NCI-H1092 (cell line): ENCODE data around the gene NDST1.
A peak's percentile ranks its signal among the peaks of the same experiment; 100 is the strongest.
"Not testable (repeated sequence)": the region's sequence is repeated elsewhere in the genome, so short reads cannot be mapped to it uniquely, and the experiment has no call there.

Source experiments
- DNase-seq: peaks from one replicate; lab custom pipeline; 2025; lab: John Stamatoyannopoulos, UW

Gene NDST1

DNA sequence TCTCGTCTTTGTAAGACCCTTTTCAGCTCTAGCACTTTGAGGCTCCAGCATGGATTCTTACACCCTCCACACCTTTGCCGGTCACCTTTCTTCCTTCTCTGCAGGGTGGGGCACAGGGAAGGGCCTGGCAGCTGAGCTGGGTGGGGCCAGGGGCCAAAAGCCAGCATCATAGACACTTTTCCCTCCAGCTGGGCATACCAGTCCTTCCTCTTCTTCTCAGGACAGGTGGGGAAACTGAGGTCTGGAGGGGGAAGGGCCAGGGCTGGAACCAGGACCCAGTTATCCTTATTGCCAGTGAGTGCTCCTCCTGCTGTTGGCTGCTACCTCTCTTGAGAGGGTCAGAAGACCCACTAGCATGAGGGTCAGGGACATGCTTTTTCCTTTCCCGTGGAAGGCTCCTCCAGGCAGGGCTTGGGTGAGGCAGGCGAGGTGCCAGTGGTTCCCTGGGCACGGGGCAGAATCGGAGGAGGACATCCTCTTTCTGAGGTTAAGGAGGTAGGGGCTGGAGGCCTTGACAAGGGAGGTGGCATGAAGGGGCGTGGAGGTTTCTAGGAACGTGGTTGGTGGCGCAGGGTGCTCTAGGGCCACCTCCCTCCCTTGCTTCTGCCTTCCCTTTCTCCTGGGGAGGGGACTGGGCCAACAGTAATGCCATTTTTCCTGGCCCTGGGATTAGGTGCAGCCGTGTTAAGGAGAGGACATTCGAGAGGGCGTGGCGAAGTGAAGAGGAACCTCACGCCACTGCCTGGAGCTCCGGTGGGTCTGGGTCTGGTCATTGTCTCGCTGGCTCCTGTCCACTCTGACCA lies at the start of gene NDST1:
Gene NDST1, plus strand, starts transcription at position 658 of the 803 bp plus-strand sequence. CDS start 13,124 bp downstream, outside the sequence.
- no peak for DNase-seq

DNA sequence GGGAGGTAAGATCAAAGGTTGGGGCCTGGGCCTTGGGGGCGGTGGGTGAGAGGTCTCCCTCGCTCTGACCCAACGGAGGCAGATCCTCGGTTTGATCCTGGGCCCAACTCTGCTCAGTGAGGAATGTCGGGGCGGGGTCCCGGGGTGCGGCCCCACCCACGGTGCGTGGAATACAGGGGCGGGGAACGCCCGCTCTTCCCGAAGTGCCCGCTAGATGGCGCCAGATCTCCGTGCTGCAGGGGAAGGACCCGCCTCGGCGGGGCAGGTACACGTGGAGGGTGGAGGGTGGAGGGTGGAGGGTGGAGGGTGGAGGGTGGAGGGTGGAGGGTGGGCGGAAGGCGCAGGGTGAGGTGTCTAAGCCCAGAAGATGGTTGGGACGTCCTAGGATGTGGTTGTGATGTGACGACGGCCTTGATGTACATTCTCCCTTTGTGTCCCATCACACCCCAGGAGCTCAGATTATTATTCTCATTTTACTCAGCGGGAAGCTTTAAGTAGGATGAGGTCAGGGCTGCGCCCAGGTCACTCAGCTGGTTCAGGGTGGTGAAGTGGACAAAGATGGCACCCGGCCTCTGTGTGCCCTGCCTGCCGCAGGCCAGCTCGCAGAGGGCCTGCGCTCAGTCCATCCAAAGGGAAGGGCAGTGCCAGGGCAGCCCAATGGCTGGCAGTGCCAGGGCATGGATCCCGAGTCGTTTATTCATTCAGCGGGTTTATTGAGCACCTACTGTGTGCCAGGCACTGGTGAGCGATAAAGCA lies 49.0 kb upstream of the NDST1 start:
- peak; percentile 23 for DNase-seq

- no peak for DNase-seq
These were observed 47.1 kb upstream of the NDST1 start for GRCh38 chr5:150460781-150461180.

- peak; percentile 47 for DNase-seq
These were observed 46.7 kb upstream of the NDST1 start for GRCh38 chr5:150461231-150461630.

DNA sequence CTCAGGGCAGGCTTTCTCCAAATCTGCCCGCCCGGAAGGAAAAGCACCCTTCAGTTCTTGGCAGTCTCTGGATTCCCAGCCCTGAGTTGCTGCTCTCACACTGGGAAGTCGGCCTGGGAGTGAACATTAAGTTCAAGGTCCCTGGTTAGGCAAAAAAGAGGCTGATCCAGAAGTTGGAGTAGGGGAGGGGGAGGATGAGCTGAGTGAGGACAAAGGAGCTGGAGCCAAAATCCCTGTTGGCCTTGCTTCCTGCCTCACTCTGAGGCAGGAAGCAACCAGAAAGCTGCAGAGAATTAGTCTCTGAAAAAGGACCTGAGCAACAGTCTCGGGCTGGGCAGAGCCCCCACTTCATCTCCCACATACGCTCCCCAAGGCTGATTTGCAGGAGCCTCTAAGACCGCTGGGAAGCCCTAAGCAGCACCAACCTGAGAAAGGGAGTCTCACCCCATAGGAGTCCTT lies 43.3 kb upstream of the NDST1 start:
- no peak for DNase-seq

- no peak for DNase-seq
These were observed 42.0 kb upstream of the NDST1 start for GRCh38 chr5:150465927-150466326.

DNA sequence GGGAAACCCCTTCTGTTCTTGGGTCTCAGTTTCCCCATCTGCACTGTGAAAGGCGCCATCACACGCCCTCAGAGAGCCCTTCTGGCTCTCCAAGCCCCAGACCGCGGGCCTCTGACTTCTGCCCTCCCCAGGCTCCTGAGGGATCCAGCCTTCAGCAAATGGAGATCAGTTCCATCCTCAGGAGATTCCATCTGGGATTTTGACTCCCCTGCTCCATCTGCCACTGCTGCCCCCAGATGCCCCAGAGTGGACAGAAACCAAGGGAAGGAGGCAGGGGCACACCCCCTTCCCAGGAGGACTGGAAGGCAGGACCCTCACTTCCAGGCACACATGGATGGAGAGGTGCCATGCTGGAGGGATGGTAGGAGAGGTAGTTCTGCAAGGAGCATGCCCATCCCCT lies 39.7 kb upstream of the NDST1 start:
- DNase-seq, result no peak

GRCh38 chr5:150469718-150470469 lies 38.0 kb upstream of the NDST1 start:
- no peak for DNase-seq

- no peak for DNase-seq
These were observed 34.1 kb upstream of the NDST1 start for GRCh38 chr5:150473673-150474358.

DNA sequence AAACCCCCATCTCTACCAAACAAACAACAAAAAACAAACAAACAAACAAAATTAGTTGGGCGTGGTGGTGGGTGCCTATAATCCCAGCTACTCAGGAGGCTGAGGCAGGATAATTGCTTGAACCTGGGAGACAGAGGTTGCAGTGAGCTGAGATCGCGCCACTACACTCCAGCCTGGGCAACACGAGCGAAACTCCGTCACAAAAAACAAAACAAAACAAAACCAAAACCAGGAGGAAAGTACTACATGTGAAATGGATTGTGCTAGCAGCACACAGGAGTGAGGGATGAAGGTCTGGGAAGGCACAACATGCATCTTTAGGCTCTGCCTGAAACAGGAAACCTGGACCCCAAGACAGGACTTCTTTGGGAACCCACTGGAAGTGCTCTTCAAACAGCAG lies 31.4 kb upstream of the NDST1 start:
- not testable (repeated sequence) for DNase-seq

DNA sequence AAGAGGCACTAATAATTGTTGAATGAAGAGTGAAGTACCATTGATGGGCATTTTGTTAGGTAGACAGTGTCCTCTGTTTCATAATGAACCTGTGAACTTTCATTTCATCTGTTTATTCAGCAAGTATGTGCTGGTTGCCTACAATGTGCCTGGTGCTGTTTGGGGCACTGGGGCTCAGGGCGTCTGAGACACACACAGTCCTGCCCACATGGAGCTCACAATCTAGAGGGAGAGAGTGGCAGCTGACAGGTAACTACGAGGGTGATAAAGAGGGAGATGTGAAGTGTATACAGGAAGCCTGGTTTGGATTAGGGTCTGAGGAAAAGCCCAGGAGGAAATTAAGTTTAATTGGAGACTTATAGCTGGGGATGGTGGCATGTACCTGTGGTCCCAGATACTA lies 28.5 kb upstream of the NDST1 start:
- DNase-seq, result no peak

- no peak for DNase-seq
These were observed 26.3 kb upstream of the NDST1 start for GRCh38 chr5:150481708-150481965.

GRCh38 chr5:150481972-150482406 lies 25.9 kb upstream of the NDST1 start:
- no peak for DNase-seq

GRCh38 chr5:150484964-150485692 lies 22.8 kb upstream of the NDST1 start:
- DNase-seq, result no peak

GRCh38 chr5:150485693-150486401 lies 22.1 kb upstream of the NDST1 start:
- DNase-seq, result peak; percentile 25

DNA sequence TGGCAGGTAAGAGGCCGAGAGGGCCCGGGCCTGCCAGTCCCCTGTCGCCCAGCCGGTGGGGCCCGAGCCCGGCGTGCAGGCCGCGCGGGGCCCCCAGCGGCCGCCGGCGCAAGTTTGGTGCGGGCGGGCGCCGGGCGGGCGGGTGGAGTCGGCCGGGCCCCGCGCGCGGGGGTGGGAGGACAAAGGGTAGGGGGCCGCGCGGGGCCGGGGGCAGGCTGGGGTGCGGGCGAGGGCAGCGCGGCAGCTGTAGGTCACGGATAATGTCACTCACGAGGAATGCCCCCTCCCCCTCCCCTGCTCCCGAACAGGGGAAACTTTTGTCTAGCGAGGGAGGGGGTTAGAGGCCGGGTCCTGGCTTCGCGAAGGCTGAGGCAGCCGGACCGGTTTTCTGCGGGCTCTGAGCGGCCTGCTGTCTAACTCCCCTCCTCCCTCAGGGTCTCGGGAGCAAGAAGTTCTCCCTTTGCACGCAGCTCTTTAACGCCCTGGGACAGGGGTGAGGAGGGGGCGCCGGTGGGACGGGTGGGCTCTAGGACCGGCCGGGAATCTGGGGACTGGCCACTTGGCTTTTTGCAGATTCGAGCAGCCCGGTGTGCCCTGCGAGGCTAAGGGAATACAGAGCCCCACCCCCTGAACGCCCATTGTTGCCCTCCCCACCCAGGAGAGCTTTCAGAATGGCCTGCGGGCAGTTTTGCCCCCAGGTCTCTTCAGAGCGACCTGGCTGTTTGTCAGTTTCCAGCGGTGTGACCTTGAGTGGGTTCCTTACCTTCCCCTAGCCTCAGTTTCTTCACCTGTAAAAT lies 21.3 kb upstream of the NDST1 start:
- no peak for DNase-seq

DNA sequence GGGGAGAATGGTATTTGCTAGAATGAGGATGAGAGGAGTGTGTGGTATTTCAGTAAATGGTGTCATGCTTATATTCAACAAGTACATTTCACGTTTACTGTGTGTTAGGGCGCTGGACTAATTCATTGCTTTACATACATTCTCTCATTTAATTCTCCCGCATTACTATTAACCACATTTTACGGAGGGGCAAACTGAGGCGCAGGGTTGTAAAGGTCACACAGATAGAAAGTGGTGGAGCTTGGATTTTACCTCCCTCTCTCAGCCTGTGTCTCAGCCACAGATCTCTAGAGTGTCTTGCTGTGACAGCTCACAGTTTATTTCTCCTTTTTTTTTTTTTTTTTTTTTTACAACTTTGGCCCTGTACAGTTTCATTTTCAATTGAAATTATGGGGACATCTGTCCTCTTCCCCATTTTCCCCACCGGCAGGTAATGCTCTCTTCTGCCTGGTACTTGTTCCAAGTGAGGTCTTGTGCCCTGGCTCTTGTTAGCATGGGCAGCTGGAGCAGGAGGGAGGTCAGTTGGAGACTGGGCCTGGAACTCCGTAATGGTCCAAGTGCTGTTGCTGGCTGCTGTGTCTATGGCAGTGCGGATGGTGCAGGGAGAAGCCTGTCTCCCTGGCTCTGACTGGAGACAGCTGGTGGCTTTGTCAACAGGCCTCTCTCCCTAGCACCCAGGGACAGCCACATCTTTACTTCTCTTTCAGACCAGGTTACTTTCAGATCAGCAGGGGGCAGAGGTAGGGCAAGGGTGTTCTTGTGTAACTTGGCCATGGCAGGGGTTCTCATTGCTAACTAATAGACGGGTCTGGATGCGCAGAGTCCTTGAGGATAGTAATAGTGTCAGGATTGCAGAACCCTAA lies 20.5 kb upstream of the NDST1 start:
- DNase-seq, result no peak

DNA sequence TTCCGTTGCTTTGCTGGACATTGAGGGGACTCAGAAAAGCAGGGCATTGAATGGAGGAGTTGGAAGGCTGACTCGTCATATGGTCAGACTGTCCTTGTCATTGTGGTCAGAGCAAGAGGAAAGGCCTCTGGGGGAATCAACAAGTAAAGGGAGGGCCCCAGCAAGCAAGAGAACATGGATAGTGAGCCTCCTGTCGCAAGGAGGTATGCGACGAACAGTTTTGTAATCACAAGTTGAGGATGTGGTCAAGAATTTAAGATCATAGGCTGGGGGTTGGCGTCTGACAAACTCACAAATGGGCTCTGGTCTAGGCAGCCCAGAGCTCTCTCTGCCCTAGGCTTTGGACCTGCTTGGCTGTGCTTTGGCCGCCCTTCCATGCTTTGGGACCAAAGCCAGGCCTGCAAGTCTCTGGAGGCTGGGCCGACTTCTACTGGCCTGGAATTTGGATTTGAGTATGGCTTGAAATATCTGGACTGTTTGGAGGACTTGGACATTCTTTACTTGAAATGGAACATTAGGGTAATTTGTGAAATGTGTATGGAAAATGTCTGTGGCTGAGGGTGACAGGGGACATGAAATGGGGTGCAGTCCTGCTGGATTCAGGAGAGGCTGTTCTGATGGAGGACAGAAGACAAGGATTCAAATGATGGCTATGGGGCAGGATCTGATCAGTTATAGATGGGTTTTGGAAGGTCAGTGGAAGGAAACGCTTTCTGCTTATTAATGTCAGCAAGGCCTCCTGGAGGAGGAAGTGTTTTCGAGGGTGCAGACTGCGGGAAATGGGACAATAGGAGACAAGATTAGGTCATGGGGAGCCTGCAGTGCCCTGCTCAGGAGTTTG lies 19.2 kb upstream of the NDST1 start:
- DNase-seq, result no peak
